HK-2 (cell line): ENCODE results near the gene IGBP1.
A peak's percentile ranks its signal among the peaks of the same experiment; 100 is the strongest.
"Not testable (repeated sequence)": the region's sequence is repeated elsewhere in the genome, so short reads cannot be mapped to it uniquely, and the experiment has no call there.

Source experiments
- DNase-seq: peaks from one replicate; pipeline ENCODE4 v3.0.0-alpha.2; 2018; ENCODE audit not compliant: unreplicated experiment

Gene IGBP1

DNA sequence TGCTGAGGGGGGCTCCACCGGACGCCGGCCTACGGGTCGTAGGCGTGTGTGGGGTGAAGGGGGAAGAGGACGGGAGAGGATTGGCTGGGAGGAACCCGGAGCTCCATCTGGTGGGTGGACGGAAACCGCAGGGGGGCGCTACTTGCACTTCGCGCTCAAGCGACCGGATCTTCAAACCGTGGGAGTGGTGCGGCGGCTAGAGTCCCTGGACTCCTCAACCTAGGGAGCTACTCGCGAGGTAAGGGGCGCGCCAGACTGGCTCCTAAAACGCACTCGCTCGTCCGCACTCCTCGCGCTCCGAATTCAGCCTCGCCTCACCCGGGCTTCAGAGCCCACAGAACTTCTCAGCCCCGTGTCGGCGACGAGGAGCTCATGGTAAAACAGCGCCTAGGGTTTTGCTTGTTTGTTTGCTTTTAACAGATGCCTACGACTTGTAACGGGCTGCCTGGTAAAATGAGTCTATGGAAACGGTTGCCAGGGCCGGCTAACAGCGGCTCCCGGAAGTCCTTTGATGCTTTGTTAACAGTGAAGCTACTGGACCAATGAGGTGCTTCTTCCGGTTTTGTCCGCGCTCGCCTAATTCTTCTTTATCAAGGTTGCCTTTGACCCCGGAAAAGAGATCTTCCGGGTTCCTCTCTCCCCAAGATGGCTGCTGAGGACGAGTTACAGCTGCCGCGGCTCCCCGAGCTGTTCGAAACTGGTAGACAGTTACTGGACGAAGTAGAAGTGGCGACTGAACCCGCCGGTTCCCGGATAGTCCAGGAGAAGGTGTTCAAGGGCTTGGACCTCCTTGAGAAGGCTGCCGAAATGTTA, at the start of gene IGBP1:
TSS of gene IGBP1 (plus strand) at position 145 of the 813 bp plus-strand sequence. CDS start at position 646, 501 bp downstream.
- peak; percentile 84 for DNase-seq

DNA sequence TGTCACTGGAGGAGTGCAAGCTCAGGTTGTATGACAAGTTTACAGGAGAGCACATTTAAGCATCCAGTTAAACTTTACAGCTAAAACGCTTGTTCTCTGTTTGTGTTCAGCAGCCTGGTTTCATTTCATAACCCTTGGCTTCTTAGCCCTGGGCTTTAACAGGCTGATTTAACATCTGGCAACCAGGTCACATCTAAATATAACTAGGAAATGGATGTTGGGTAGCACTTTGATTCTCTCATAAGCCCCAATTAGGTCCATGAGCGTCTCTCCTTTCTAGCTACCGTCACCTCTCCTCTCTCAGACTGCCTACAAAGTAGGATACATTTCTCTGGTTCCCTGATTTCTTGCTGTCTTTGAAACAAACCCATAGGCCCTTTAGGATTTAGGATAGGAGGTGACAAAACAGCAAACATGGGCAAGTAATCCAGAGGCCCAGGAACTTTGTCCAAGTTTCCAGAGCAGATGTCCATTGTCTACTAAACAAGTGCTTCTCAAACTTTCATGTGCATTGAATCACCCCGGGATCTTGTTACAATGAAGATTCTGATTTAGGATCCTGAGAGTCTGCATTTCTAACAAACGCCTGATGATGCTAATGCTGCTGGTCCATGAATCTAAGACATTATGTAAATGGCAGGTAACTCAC, 48.5 kb upstream of the IGBP1 start:
- no peak for DNase-seq

DNA sequence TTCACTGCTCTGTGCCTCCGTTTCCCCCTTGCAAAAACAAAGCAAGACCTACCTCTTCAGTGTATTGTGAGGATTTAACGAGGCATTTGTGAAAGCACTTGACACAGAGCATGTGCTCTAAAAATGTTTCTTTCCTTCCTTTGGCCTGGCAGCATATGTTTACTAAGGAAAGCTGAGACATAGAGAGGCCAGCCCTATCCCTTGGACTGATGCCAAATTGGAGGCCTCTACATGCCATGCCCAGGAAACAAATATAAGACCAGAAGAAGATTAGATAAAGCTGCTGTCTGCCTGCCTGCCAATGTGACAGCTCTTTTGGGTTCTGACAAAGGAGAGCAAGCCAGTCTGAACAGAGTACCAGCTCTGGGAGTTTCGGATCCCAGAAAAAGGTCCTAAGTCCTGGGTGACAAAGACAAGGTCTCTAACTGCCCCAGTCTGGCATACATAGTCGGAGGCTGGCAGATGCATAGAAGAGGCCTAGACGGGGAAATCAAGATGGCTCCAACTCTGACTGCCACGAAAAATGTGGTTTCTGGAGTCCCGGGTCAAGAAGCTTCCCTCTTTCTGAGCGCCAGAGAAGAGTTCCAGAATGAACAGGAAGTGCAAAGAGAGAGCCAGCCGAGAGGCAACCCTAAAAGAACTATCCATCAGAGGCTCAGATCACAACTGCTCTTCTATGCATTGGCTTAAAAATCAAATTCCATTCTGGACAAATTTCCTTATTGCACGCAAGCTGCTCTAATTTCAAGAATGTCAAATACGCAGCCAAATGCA, 45.2 kb upstream of the IGBP1 start:
- DNase-seq, result no peak

DNA sequence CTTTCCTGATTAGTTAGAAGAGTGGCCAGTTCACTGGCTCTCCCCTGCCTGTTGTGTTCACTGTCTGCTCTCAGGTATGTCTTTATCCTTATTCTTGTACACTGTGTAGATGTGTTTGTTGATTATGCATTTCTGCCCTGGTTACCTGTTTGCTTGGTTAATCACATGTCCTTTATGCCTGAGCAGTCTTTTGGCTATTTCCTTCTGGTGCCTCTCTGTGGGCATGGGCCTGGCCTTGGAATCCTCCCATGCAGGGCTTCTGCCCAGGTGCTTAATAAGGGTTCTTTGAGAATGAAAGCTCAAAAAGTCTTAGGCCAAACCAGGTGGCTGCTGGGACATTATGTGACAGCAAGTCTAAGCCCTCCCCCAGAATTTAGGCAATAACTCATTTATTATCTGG, 44.5 kb upstream of the IGBP1 start:
- DNase-seq, result no peak

DNA sequence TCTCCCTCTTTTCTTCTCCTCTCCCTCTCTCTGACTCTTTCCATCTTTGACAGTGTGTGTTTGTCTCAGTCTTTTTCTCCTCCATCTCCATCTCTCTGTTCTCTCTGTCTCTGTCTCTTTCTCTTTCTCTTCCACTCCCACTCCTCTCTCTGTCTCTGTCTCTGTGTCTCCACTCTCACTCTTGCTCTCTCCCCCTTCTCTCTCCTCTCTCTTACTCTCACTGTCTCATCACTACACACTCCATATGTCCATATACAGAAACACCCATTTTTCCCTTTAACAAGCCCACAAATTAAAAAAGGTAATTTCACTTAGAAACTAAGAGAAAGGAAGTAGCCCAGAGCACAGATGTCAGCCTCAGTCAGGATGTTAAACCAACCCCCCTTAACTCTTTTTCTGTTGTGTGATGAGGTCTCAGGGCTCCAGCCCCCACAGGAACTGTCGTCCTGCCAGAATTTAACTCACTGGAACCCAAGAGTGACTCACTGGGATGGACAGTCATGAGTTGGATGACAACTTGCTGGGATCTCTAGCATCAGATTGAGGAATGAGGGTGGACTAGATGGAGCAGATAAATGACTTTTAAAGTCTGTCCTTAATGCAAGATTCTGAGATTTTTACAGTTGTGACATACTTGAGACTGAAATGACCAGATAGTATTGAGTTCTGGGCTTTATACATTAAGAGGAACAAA, 43.5 kb upstream of the IGBP1 start:
- DNase-seq, result no peak

DNA sequence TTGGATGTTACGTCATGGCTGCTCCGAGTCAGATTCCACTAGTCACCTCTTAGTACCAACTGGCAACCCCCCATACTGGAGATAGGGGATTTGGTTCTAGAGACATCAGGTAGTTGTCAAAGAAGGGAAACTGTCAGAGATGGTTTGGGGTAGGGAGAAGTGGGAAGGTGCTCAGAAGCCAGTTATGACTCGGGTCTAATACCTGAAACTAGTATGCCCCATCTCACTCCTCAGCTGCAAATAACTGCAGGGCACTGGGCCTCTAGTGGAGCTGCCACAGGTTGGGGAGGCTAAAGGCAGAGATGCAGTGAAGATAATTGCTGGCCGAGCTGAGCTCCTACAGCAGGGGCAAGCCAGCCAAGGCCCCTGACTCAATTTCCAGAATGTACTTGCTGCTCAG, 41.0 kb upstream of the IGBP1 start:
- no peak for DNase-seq

DNA sequence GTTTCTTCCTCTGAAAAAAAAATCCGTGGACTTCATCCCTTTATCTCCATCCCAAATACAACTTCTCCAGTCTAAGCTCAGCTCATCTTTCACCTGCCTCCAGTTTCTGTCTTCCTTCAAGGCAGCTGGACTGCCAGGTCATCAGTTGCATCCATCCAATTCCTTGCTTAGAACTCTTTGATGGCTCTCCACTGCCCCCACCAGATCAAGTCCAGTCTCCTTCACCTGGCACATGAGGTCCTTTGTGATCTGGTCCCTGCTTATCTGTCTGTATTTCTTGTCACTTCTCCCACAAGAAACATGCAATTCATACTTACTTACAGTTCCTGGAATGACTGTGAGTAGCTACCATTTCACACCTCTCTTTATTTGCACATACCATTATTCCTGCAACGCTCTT, 37.2 kb upstream of the IGBP1 start:
- no peak for DNase-seq

DNA sequence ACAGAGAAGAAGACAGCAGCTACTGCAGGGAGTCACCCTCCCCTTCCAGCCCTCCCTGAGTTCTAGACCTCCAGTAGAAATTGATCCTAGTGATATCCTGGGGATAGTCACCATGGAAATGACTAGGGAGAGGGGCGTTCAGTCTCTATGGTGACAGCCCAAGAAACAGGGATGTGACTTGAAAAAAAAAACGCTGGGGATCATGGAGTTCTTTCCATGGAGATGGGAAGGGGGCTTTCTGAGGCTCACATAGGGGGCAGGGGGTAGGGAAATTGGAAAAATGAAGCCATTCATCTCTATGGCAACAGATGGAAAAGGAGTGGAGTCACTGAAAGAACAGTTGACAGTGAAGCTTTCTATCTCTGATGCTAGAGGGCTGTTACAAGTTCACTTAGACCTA, 28.0 kb upstream of the IGBP1 start:
- no peak for DNase-seq

DNA sequence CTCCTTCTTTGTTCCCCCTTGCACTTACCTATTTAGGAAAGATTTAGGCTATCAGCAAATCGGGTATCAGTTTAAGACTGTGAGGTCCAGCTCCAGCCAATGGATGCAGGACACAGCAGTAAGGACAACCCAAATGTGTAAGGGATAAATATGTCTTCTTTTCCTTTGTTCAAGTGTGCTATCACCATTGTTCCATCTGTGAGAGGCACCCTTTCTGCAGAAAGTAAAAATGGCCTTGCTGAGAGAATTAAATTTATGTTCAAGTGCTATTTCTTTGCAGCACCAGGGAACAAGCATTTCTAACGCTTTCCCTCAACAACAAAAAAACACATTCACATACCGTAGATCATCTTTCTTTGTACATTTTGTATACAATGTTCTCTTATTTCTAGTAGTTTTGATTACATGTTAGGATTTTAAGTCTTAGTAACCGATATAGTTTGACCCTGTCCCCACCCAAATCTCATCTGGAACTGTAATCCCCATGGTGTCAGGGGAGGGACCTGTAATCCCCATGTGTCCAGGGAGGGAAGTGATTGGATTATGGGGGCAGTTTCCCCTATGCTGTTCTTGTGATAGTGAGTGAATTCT, 21.7 kb upstream of the IGBP1 start:
- not testable (repeated sequence) for DNase-seq

DNA sequence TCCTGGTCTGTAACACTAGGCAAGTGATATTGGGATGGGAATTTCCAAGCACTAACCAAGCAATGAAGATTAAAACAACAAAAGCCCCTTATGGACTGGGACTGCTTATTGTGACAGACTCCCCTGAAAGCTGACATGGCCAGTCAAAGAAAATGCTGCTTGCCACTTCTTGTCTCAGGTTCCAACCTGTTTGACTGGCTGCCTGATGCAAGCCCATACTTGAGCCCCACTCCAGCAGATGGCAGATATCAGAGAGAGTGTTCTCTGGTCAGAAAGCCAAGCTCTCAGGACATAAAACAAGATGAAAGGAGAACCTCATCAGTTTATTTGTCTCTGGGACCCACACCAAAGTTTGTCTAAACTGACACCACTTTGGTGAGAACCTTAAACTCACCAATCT, 15.5 kb upstream of the IGBP1 start:
- DNase-seq, result no peak

DNA sequence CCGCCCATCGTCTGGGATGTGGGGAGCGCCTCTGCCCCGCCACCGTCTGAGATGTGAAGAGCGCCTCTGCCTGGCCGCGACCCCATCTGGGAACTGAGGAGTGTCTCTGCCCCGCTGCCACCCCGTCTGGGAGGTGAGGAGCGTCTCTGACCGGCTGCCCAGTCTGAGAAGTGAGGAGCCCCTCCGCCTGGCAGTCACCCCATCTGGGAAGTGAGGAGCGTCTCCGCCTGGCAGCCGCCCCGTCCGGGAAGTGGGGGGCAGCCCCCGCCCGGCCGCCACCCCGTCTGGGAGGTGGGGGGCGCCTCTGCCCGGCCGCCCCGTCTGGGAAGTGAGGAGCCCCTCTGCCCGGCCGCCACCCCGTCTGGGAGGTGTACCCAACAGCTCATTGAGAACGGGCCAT, 10.2 kb upstream of the IGBP1 start:
- DNase-seq, result not testable (repeated sequence)

DNA sequence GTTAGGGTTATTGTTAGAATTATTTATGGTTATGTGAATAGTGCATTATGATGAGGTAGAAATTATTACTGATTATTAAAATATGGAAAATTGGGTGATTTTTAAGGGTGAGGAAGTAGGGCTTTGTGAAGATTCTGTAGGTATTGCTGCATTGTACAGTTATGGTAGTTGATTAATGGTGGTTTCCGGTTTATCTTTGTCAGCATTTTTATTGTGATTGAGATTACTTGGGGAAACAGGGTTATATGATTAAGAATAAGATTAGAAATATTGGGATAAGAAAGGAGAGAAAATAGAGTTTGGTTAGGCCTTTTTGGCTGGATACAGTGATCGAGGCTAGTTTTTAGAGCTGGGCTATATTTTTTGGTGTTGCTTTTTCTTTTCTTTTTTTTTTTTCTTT, 8.6 kb upstream of the IGBP1 start:
- DNase-seq, result no peak

DNA sequence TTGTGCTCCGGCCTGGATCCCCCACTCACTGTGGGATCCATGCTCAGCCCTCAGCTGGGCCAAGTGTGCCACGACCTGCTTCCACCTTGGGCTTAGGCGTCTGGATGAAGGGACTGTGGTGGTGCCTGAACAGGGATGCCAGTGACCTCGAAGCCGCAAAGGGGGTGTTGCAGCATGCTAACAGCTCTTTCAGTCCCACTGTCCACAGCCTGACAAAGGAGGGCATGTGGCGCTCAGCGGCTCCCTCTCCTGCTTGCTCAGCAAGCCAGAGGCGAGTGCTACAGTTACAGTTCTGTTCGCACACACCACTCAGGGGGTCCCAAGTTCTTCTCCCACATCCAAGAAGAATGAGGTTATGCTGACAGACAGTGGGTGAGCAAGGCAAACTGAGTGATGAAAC, 5.2 kb upstream of the IGBP1 start:
- DNase-seq, result no peak

DNA sequence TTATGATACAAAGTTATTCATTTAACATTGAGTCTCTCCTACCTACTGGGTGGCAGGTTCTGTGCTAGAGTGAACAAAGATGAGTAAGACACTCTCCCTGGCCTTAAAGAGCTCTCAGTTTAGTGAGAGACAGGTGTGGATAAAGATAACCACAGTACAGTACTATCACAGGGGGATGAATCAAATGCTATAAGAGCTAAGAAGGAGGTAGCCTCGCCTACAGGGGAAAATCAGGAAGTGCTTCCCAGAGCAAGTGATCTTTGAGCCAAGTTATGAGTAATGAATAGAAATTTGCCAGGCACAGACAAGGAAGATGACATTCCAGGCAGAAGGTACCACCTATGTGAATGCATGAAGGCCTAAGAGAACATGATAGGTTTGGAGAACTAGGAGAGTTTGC, 3.4 kb upstream of the IGBP1 start:
- DNase-seq, result peak; percentile 18

DNA sequence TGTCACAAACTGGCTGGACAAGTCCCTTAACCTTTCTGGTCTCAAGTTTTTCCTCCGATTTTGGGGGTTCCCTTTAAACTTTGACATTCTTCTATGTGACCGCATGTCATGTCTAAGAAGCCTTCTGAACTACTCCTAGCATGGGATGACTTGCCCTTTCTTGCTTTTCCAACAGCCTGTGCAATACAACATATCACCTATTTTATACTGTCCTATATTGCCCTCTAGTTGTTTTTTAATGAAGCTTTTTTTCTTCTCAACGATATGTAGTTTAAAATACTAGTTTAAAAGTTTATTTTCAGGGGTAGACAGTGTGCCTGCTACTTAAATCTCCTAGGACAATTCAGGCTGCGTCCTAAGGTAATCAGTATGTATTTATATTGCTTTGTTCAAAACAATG, 1.0 kb upstream of the IGBP1 start:
- no peak for DNase-seq

DNA sequence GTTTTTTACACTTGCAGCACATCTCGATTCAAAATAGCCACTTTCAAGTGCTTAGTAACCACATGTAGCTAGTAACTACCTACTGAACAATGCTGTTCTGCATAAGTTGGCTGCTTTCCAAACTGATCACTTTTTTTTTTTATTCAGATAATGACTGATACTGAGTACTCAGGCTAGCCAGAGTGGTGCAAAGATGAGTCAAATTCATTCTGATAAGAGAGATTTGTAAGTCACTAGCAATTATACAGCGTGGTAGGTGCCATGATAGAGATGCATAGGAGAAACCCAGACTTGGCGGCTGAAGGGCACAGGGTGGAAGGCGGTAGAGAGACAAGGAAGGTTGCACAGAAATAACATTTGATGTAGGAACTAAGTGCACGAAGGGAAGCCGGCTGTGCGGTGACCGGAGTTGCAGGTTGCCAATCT, 357 bp upstream of the IGBP1 start:
- no peak for DNase-seq

DNA sequence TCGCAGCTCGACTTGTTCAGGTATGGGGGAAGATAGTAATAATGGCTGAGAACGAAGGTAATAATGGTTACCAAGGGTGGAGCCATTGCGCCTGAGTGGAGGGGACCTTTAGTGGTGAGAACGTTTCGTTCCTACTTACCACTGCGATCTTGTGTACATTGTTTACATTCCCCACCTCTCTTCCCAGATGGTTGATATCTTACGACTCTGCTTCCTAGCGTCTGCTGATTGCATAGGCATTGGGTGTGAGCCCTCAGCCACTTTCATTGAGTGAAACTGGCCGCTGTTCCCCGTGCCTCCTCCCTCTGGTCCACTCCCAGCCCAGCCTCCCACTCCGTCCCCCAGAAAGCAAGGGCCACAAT, 850 bp downstream of the IGBP1 start:
- no peak for DNase-seq

DNA sequence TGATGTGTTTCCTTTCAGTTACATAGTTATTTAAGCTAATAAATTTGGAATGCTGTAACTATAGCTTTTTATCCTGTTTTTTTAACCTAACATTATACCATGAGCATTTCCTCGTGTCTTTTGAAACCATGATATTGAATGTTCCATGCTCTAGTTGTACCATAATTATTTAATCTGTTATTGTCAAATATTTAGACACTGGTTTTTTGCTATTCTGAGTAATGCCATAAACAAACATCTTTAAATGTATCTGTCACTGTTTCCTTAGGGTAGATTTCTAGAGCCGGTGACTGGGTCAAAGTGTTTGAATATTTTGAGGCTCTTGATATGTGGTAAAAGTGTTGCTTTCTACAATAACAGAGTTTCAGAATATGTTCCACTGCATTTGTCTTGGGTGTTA, 5.4 kb downstream of the IGBP1 start:
- no peak for DNase-seq

DNA sequence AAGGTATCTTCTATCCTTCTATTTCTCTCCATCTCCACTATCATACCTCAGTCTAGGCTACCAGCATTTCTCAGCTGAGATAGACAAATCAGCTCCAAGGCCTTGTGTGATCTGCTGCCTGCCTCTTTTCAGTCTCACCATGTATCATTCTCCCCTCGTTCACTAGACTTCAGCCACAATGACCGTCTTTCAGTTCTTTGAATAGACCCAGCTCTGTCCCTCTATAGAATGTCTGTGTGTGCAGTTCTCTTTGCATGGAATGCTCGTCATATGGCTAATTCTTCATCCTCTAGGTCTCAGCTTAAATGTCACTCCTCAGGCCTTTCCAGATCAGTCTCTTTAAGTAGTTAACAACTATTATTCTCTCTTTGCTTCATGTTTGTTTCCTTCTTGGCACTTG, 6.5 kb downstream of the IGBP1 start:
- no peak for DNase-seq

DNA sequence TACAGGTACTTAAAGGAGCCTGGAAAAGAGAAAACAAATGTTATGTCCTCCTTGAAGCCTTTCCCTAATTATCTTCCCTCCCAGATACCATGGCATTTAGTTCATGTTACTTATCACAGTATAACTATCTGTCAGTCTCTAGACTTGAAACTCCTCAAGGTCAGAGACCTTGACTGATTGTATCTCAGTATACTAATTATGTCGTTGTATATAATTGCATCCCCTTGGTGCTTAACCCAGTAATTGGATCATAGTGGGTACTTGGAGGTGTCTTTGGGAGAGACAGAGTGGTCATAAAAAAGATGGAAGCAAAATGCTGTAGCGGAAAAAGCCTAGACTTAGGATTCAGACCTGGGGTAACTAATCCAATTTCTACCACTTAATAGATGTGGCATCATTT, 8.1 kb downstream of the IGBP1 start:
- DNase-seq, result no peak
